22Rv1 (cell line): Measurements from ENCODE around the gene C8A.

Experiments
- H3K27ac ChIP-seq: fragments of 450-650 bp; 2 replicates; pipeline ENCODE4 v1.5.1; 2017
- CTCF ChIP-seq: fragments of 450-650 bp; IDR thresholded peaks from 2 replicates; pipeline ENCODE4 v1.5.1; 2017; ENCODE audit warnings: mild to moderate bottlenecking
- ZFX ChIP-seq: fragments of 450-650 bp; IDR thresholded peaks from 2 replicates; pipeline ENCODE4 v1.6.1; 2017; ENCODE audit warnings: antibody characterized with exemption, borderline replicate concordance

The C8A gene

GRCh38 chr1:56922070-56922469, 67.5 kb downstream of the C8A start:
- H3K27ac ChIP-seq = no peak overlapping the region
- TF ChIP-seq ZFX (no peak), CTCF (no peak)

- no peak overlapping the region for H3K27ac ChIP-seq
- TF ChIP-seq ZFX (no peak), CTCF (no peak)
Measured at GRCh38 chr1:56922507-56922906, 67.9 kb downstream of the C8A start.

GRCh38 chr1:56923201-56923600, 68.6 kb downstream of the C8A start:
- TF ChIP-seq ZFX (no peak), CTCF (no peak)

GRCh38 chr1:56924116-56924515, 69.5 kb downstream of the C8A start:
- no peak overlapping the region for H3K27ac ChIP-seq
- TF ChIP-seq ZFX = no peak
- TF ChIP-seq CTCF = no peak

More at GRCh38 chr1:56923201-56923600, 68.6 kb downstream of the C8A start:
- H3K27ac ChIP-seq = no peak overlapping the region

GRCh38 chr1:56925193-56925592, 70.6 kb downstream of the C8A start:
- TF ChIP-seq ZFX = no peak
- TF ChIP-seq CTCF = no peak

GRCh38 chr1:56927171-56927570, 72.6 kb downstream of the C8A start:
- no peak overlapping the region for H3K27ac ChIP-seq
- no peak for TF ChIP-seq CTCF

More at GRCh38 chr1:56925193-56925592, 70.6 kb downstream of the C8A start:
- H3K27ac ChIP-seq = no peak overlapping the region

- H3K27ac ChIP-seq = no peak overlapping the region
- TF ChIP-seq ZFX (no peak), CTCF (no peak)
Measured at GRCh38 chr1:56927986-56928385, 73.4 kb downstream of the C8A start.
